GM18951 (cell line): ENCODE measurements around the gene TGFBR1.

ENCODE experiments used
- POLR2A ChIP-seq: IDR thresholded peaks from 4 replicates; pipeline ENCODE4 v1.6.1; 2011; ENCODE audit warnings: mild to moderate bottlenecking; ENCODE audit not compliant: insufficient read length, insufficient read depth; ENCODE audit errors: extremely low read depth
- in situ Hi-C: fragments of 300-500 bp; cut with MboI; formaldehyde crosslinking; loops from one replicate; pipeline ENCODE4 v1.12.0; 2022; ENCODE audit warnings: low sequenced_read_pairs, mixed read lengths, inconsistent platforms; ENCODE audit not compliant: unreplicated experiment

Gene TGFBR1

DNA sequence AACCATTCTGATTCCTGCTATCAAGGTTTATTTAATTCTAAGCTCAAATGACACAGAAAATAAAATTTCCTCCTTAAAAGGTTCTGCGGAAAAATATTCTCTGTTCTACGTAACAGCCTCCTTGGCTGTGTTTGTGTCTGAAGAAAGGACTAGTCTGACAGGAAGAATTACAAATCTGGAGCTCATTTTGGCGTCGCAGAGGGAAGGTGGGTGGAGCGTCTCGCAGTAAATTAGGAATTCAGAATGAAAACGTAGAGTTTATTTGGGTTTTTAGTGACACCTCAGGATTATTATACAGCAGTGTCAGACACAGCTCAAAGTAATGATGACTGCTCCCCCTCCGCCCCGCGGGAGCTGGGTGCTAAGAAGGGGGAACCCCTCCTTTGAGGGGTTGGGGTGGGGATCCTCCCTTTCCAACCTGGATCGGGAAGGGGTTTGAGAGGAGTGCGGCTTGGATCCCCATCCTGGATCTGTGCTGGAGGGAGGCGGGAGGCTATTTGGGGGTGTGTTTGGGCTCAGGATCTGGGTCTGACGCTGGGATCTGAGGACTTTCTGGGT lies 933 bp upstream of the TGFBR1 start:
- in situ Hi-C loops = no loop called here
- no peak for TF ChIP-seq POLR2A

DNA sequence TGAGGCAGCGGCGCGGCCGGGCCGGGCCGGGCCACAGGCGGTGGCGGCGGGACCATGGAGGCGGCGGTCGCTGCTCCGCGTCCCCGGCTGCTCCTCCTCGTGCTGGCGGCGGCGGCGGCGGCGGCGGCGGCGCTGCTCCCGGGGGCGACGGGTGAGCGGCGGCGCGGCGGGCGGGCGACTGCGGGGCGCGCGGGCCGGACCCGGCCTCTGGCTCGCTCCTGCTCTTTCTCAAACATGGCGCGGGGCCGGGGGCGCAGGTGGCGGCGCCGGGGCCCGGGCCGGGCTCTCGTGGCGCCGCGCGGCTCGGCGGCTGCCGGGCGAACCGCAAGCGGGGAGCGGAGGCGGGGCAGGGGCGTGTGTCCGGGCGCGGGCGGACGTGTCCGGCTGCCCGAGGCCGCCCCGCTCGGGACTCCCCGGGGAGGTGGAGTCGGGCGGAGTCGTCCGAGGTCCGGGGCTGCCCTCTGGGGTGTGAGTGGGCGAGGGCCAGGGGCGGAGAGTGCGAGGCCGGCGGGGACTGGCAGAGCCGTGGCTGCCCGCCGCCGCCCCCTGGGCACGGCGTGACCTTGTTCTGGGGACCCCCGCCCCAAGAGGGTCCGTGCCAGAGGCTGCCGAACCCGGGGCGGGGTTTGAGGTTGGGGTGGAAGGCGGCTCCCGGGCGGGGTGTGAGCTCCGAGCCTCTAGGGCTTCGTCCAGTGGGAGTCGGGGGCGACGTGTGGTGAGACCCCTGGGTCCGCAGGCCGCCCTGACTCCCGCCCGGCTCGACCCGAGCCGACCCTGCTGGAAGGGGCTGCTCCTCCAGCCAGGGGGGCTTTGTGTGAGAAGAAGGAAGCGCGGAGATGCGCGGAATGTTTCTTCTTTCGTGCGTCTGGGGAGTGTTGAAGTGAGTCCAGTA lies 485 bp downstream of the TGFBR1 start:
- TF ChIP-seq POLR2A = peak; percentile 81
- in situ Hi-C loops = no loop called here

DNA sequence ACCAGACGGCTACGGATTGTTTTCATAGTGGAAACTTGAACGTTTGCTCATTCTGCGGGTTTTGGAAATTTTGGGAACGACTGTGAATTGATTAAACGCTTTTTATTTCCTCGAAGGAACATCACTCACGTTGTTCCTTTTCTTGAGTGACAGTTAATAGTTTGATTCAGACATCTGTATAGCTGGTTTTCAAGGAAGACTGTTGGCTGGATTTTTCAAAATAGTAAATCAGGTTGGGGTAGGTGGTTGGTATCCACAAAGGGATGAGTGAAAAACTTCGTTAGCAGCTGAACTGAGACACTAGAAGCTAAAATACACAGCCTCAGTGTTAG lies 1.1 kb downstream of the TGFBR1 start:
- in situ Hi-C loops = no loop called here
- TF ChIP-seq POLR2A = no peak

DNA sequence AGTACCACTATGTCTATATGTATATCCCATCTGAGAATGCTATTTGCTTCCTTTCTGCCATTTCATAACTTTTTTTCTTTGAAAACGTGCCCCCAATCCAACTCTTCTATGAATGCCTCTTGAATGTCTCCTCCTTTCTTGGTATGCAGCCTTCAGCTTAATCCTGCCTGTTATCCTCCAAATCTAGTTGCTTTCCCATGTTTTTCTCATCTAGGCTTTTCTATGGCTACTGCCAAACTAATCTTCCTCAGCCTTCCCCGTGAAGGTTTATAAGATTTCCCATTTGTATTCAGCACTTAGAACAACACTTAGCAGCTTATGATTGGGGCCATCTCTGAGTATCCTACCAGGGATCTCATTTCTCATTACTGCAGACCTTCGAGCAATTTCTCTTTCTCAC lies 2.5 kb downstream of the TGFBR1 start:
- in situ Hi-C loops = no loop called here
- TF ChIP-seq POLR2A = no peak

DNA sequence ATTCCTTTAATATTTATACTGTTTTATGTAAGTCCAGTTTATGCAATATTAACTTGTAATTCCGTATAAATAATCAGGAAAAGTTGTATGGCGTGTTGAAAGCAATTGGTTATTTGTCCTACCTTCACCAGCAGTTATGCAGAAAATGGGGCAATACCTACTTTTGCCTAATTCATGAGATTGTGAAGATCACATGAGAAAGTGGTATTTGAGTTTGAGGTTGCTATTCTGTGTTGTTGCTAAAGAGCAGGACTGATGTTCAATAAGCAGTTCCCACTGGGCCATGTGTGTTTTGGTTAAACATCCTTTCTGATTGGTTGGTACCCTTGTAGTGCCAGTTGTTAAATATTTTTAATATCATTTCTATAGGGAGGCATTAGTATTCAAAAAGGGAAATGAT lies 3.2 kb downstream of the TGFBR1 start:
- TF ChIP-seq POLR2A = no peak
- in situ Hi-C loops = no loop called here

DNA sequence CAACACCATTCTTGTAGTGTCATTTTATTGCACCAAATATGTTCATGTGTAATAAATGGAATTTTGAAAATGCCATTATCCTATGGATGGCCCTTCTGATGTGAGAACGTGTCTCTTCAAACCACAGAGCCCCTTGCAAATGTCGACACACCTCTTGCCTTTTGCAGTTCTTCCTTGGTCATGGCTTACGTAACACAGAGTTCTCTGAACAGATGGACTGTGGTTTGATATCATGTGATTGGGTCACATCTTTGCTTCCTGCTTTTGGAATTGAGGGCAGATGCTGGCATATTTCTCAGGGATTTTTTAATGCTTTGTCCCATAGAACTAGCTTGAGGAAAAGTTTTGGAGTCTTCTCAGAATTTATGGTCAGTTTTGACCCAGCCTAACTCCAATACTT lies 4.6 kb downstream of the TGFBR1 start:
- no peak for TF ChIP-seq POLR2A
- in situ Hi-C loops = no loop called here

DNA sequence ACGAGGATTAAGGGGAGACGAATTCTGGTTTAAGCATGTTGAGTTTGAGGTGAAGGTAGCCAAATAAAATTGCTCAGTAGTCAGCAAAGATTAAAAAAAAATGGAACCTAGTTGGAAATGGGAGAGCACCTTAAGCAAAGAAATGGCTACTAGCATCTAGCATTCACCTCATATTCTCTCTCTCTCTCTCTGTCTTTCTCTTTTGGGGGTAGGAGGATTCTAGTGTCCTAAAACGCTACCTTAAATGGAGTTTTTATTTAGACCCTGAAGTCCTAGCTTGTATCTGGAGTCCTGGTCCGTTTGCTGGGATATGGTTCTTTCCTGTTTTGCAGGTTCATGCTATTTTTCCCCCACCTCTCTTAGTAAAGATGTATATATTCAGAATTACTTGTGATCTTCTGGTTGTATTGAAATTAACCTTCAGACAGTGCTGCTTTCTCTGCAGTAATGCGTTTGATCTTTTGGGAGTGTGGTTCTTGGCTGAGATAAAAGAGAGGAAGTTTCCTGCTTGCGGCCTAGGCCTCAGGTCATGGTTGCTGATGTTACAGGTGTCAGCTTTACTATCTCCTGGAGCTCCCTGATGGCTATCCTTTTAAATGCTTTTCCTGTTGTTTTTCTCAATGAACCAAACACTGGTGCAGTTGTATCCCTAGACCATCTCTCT lies 8.0 kb downstream of the TGFBR1 start:
- in situ Hi-C loops = no loop called here
- no peak for TF ChIP-seq POLR2A

DNA sequence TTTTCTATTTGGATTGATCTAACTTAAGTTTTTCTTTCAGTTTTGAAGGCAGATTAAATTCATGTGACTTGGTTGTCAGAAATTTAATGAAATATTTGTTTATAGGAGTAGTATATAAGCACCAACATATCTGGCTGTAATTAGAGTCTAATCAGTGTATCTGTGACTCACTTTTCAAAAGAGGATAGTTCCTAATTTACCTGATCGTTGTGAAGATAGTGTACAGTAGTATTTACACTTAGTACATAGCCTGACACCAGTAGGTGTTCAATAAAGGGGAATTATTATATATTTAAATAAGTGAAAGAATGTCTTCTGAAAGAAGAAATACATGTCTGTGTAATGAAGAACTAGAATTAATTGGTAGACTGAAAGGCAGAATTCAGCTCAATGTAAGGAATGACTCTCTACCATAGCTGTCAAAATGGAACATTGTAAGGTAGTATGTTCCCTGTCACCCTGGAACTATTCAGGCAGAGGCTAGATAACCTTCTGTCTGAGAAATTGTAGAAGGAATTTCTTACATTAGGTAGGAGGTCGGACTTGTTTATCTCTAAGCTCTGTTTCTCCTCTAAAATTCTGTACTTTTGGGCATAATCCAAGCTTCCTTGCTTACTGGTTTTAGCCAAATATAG lies 8.6 kb downstream of the TGFBR1 start:
- no peak for TF ChIP-seq POLR2A
- in situ Hi-C loops = no loop called here

DNA sequence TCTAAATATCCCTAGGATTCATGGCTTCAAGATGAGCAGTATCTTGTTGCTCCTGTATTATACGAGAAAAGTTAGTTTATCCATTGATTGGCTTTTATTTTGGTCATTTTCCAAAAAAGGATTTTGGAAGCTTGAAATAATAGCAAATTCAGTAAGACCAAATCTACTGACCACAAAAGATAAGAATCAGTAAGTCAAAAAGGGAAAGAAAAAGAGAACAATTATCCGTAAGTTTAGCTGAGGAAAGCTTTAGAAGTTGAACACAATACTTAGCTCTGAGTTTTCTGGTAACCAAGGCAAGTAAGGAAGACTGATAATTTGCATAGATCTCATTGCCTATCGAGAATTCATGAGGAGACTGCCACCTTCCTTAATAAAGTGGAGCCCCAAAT lies 9.1 kb downstream of the TGFBR1 start:
- TF ChIP-seq POLR2A = no peak
- in situ Hi-C loops = no loop called here

DNA sequence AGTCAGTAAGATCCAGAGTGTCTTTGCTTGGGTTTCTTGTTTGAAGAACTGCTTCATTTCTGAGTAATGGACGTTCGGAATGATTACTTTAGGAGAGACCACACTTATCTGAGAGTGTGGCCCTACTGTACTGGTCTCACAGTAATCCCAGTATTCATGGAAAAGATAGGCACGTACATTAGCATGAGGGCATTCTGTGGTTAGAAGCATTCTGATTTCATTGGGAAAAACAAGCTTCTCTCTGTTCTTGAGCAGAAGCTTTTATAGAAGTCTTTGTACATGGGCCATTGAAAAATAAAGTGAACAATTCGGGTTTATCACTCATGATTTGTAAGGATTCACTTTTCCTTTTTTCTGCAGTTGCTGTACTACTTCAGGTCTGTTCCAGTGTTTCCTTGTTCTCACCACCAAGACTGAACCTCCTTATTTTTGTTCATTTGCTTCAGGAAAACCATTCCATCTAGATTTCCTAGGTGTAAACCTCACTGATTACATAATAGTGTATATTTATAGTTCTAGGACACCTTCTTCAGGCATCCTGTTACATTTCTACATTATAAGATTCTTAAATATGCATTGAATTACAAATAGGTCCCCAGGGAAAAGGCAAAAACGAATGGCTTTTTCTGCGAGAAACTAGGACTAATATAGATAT lies 10.1 kb downstream of the TGFBR1 start:
- in situ Hi-C loops = no loop called here
- no peak for TF ChIP-seq POLR2A

DNA sequence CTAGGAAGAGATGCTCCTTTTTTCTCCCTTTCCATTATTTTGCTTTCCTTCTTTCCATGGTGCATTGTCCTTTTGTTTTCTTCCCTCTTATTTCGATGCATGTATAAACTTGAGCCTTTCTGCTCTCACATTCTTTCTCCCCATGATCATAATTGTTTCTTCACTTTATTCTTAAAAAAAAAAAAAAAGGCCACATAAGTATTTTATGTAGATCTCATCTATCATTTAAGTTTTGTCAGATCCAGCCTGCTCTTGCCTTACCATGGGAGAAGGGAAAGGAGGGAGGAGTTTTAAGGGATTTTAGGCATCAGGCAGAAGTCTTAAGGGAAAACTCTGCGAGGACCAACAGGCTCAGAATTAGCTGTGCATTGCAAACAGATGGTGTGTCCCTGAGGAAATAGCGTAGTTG lies 11.1 kb downstream of the TGFBR1 start:
- in situ Hi-C loops = no loop called here

DNA sequence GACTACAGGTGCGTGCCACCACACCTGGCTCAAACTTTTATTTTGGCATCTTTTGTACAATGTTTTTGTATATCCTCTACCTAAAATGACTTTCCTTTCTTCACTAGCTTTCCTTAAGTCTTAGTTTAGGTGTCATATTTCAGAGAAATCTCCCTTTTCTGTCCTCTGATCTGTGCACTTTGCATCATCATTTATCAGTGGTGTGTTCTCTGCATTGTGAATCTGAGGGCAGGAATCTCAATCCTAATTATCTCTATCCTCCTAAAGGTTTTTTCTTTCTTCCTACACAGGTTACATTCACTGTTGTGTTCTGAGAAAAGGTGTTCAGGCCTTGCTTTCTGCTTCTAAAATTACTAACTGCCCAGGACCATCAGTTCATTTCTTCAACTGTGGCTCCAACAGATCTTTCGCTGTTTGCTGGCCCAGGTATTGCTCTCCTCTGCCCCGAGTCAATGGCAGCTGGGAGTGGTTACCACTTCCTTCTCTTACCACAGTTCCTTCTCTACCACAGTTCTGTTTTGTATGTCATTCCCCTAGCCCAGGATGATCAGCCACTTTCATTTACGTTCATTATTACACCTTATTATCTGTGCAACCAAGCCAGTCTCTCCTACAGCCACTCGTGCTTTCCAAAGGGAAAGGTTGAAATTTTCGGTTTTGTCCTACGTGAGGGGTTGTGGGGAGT lies 14.0 kb downstream of the TGFBR1 start:
- TF ChIP-seq POLR2A = no peak
- in situ Hi-C loops = no loop called here

More for the DNA sequence above, 11.1 kb downstream of the TGFBR1 start:
- no peak for TF ChIP-seq POLR2A
